Endothelial cell (in vitro differentiated cells): Measurements from ENCODE around the gene HIVEP3. TPM values are rescaled to one million over a fixed set of nuclear protein-coding genes. Genes with fewer than 3 reads are reported as not detected.

Source experiments
- DNase-seq: peaks from one replicate; pipeline ENCODE4 v3.0.0; 2021; ENCODE audit warnings: low spot score
- H3K27ac Mint-ChIP-seq: one replicate; pipeline ENCODE4 v1.8.0; 2021; ENCODE audit warnings: mixed read lengths, inconsistent platforms; ENCODE audit not compliant: unreplicated experiment
- H3K27me3 Mint-ChIP-seq: one replicate; pipeline ENCODE4 v1.8.0; 2021; ENCODE audit warnings: mild to moderate bottlenecking, moderate library complexity, mixed read lengths, inconsistent platforms; ENCODE audit not compliant: unreplicated experiment
- H3K36me3 Mint-ChIP-seq: one replicate; pipeline ENCODE4 v1.8.0; 2021; ENCODE audit warnings: mild to moderate bottlenecking, low read depth, mixed read lengths, inconsistent platforms; ENCODE audit not compliant: unreplicated experiment
- H3K4me1 Mint-ChIP-seq: one replicate; pipeline ENCODE4 v1.8.0; 2021; ENCODE audit warnings: mild to moderate bottlenecking, mixed read lengths, inconsistent platforms; ENCODE audit not compliant: unreplicated experiment
- H3K4me3 Mint-ChIP-seq: one replicate; pipeline ENCODE4 v1.8.0; 2021; ENCODE audit warnings: mild to moderate bottlenecking, mixed read lengths, inconsistent platforms; ENCODE audit not compliant: unreplicated experiment
- H3K9me3 Mint-ChIP-seq: one replicate; pipeline ENCODE4 v1.8.0; 2021; ENCODE audit warnings: mixed read lengths, inconsistent platforms; ENCODE audit not compliant: unreplicated experiment
- CTCF ChIP-seq: fragments of 200-600 bp; sonication (generic); IDR thresholded peaks from one replicate; pipeline ENCODE4 v1.5.0; 2021; ENCODE audit warnings: antibody characterized with exemption; ENCODE audit not compliant: unreplicated experiment
- total RNA-seq: library from RNA; stranded (reverse); fragmentation: NEBNext Ultra II Directional; extraction: Animal tissue kit (Norgen Biotek cat#: 25700); gene quantifications from one replicate; pipeline ENCODE4 v1.2.1, GENCODE V29; 2021; ENCODE audit not compliant: unreplicated experiment

Gene HIVEP3
- total RNA-seq, 1 donor from 2014 or later: 8.9 TPM

GRCh38 chr1:41807390-41807789, 111.3 kb downstream of the HIVEP3 start:
- H3K27me3 Mint-ChIP-seq: peaks cover 2% of the 10 kb centered on the region
- H3K36me3 Mint-ChIP-seq: no peaks in the 10 kb centered on the region
- no peak overlapping the region for H3K4me3 Mint-ChIP-seq
- H3K4me1 Mint-ChIP-seq: peaks cover 11% of the 10 kb centered on the region
- H3K27ac Mint-ChIP-seq: no peak overlapping the region
- no peak for DNase-seq
- no peaks in the 10 kb centered on the region for H3K9me3 Mint-ChIP-seq
- no peak for TF ChIP-seq CTCF

DNA sequence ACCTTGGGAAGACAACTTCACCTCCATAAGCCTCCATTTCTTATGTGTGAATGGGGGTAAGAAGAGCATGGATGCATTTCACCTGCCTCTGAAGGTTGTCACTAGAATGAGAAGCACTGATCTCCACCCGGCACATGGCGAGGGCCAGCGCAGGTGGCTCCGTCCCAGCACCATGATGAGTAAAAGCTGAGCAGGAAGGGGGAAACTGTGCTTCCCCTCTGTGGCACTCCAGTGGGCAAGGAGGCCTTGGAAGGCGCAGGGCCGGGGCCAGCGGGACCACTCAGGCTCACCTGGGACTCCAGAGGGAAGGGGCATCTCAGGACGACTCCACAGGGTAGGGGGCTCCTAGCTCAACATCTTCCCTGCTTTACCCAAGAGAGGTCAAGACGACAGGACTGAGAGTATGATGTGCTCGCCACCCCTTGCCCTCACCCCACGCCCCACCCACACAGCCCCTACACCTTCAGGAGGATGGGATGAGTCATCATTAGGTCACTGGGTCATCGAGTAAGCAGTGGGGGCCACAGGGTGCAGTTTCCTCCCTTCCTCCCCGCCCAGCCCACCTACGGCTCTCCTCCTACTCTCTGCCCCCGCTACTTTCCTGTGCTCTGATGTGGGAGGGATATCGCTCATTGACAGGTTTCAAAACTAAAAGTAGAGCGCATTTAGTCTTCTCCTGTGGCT, 112.1 kb downstream of the HIVEP3 start:
- Mint-ChIP-seq H3K4me1 (peaks cover 7% of the 10 kb centered on the region), H3K27me3 (peaks cover 2% of the 10 kb centered on the region), H3K36me3 (no peaks in the 10 kb centered on the region), H3K9me3 (no peaks in the 10 kb centered on the region), H3K27ac (no peak overlapping the region), H3K4me3 (no peak overlapping the region)
- TF ChIP-seq CTCF: no peak
- DNase-seq: no peak

DNA sequence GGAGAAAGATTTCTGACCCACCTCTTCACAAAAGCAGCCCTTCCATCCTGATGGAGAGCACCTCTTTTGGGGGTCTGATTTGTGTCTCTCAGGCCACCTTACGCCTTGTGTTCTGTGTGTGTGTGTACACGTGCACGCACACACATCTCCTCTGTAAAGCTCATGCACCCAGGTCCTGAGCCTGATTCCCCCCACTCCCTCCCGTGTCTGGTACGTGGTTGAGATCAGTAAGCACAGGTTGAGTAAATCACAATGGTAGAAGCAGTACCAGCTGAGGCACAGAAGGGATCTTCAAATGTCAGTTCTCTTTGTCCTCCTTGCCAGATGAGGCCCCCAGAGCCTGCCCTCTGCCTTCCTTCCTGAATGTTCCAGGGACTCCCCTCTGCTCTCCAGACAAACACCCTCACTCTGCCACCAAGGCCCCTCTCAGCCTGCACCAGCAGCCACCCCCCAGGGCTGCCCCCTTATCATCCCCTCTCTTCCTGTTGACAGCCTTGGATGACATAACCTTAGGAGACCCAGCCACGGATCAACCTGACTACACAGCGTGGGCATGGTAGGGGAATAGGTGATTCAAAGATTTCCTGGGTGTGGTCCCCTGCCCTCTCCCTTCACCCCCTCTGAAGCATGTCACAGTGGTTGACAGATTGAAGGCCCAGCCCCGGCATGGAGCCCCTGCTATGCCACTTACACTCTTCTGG, 112.8 kb downstream of the HIVEP3 start:
- H3K4me3 Mint-ChIP-seq: no peak overlapping the region
- H3K36me3 Mint-ChIP-seq: no peaks in the 10 kb centered on the region
- peaks cover 2% of the 10 kb centered on the region for H3K27me3 Mint-ChIP-seq
- no peak overlapping the region for H3K27ac Mint-ChIP-seq
- TF ChIP-seq CTCF: no peak
- peaks cover 7% of the 10 kb centered on the region for H3K4me1 Mint-ChIP-seq
- no peaks in the 10 kb centered on the region for H3K9me3 Mint-ChIP-seq
- DNase-seq: no peak

GRCh38 chr1:41804176-41804575, 114.5 kb downstream of the HIVEP3 start:
- H3K36me3 Mint-ChIP-seq: no peaks in the 10 kb centered on the region
- no peak overlapping the region for H3K27ac Mint-ChIP-seq
- H3K4me1 Mint-ChIP-seq: peaks cover 7% of the 10 kb centered on the region
- DNase-seq: no peak
- H3K4me3 Mint-ChIP-seq: no peak overlapping the region
- TF ChIP-seq CTCF: no peak
- no peaks in the 10 kb centered on the region for H3K27me3 Mint-ChIP-seq
- no peaks in the 10 kb centered on the region for H3K9me3 Mint-ChIP-seq

- Mint-ChIP-seq H3K4me1 (peaks cover 7% of the 10 kb centered on the region), H3K27ac (no peak overlapping the region), H3K36me3 (no peaks in the 10 kb centered on the region), H3K9me3 (no peaks in the 10 kb centered on the region), H3K27me3 (no peaks in the 10 kb centered on the region), H3K4me3 (no peak overlapping the region)
- no peak for TF ChIP-seq CTCF
- DNase-seq: no peak
Observed at GRCh38 chr1:41803656-41804055, 115.1 kb downstream of the HIVEP3 start.
